B cell (primary cell): Measurements from ENCODE around the gene CPLX3. TPM values are rescaled to one million over a fixed set of nuclear protein-coding genes. Genes with fewer than 3 reads are reported as not detected.

Experiments
- ATAC-seq: fragments of 200-7000 bp; cut with Tn5 transposase; one replicate; pipeline ENCODE4 v1.10.0; 2021; ENCODE audit warnings: low read depth, mild to moderate bottlenecking, moderate number of reproducible peaks, moderate library complexity
- CTCF ChIA-PET: fragments of 350-600 bp; sonication (Branson Sonifier 250); formaldehyde crosslinking; loops from one replicate; lab custom pipeline; 2021; ENCODE audit warnings: antibody characterized with exemption, inconsistent platforms; lab: Charles Lee
- POLR2A ChIA-PET: fragments of 350-600 bp; sonication (Branson Sonifier 250); formaldehyde crosslinking; loops from one replicate; lab custom pipeline; 2021; ENCODE audit warnings: antibody characterized with exemption; lab: Charles Lee
- DNase-seq: peaks from one replicate; pipeline ENCODE4 v3.0.0; 2013
- H2AFZ ChIP-seq: 2 replicates; pipeline ENCODE4 v1.6.1; 2012; ENCODE audit warnings: mild to moderate bottlenecking, low read depth, low read length; ENCODE audit not compliant: insufficient read depth, poor library complexity, severe bottlenecking
- H3K27ac ChIP-seq, 2 donors: 1 replicate in 1 of 2; 2 replicates in 1 of 2; pipeline ENCODE4 v1.5.1; 2012 to 2013; ENCODE audit warnings: low read length in 2 of 2, mild to moderate bottlenecking in 2 of 2, moderate library complexity in 1 of 2
- H3K27me3 ChIP-seq, 4 experiments: fragments of 200-600 bp in 1 of 4; sonication (generic) in 1 of 4; replicated peaks in 1 of 4; 1 replicate in 2 of 4; 2 replicates in 2 of 4; pipeline versions ENCODE4 v1.6.1 to v1.7.0; 2013 to 2016; ENCODE audit warnings: low read length in 3 of 4, mild to moderate bottlenecking in 2 of 4, mixed read lengths in 1 of 4, moderate library complexity in 1 of 4; ENCODE audit not compliant: insufficient read depth in 4 of 4, control insufficient read depth in 3 of 4; ENCODE audit errors: control extremely low read depth in 1 of 4
- H3K36me3 ChIP-seq, 2 experiments: replicated peaks in 1 of 2; 1 replicate in 1 of 2; 2 replicates in 1 of 2; pipeline versions ENCODE4 v1.6.1 to v1.7.1; 2013; ENCODE audit warnings: low read length in 1 of 2; ENCODE audit not compliant: insufficient read depth in 2 of 2, control insufficient read depth in 1 of 2; ENCODE audit errors: control extremely low read depth in 1 of 2, extremely low read depth in 1 of 2
- H3K4me1 ChIP-seq, 2 donors: fragments of 200-600 bp in 1 of 2; sonication (generic) in 1 of 2; 1 replicate in 1 of 2; 2 replicates in 1 of 2; pipeline versions ENCODE4 v1.5.1 to v1.6.1; 2013 to 2017; ENCODE audit warnings: low read length in 2 of 2; ENCODE audit not compliant: control insufficient read depth in 2 of 2, insufficient read depth in 2 of 2
- H3K4me2 ChIP-seq: replicated peaks from 2 replicates; pipeline ENCODE3; 2012; ENCODE audit warnings: mild to moderate bottlenecking, low read depth, low read length; ENCODE audit not compliant: poor library complexity, severe bottlenecking
- H3K4me3 ChIP-seq, 5 experiments: fragments of 200-600 bp in 1 of 5; sonication (generic) in 1 of 5; 1 replicate in 3 of 5; 2 replicates in 2 of 5; pipeline versions ENCODE4 v1.5.1 to v1.7.0; 2011 to 2016; ENCODE audit warnings: low read length in 4 of 5, mild to moderate bottlenecking in 4 of 5, low read depth in 2 of 5, control low read depth in 1 of 5, moderate library complexity in 1 of 5; ENCODE audit not compliant: insufficient read depth in 1 of 5; ENCODE audit errors: control extremely low read depth in 1 of 5, extremely low read depth in 1 of 5
- H3K79me2 ChIP-seq: fragments of 200-600 bp; sonication (generic); one replicate; pipeline ENCODE4 v1.6.0; 2016; ENCODE audit warnings: low read length; ENCODE audit not compliant: control insufficient read depth, insufficient read depth
- H3K9ac ChIP-seq: fragments of 200-600 bp; sonication (generic); 2 replicates; pipeline ENCODE4 v1.6.1; 2017; ENCODE audit warnings: mild to moderate bottlenecking, low read length, moderate library complexity
- H3K9me3 ChIP-seq, 3 donors: one replicate each; pipeline versions ENCODE4 v1.6.1 to v1.7.1; 2013; ENCODE audit warnings: low read length in 2 of 3; ENCODE audit not compliant: control insufficient read depth in 2 of 3, insufficient read depth in 1 of 3; ENCODE audit errors: control extremely low read depth in 1 of 3
- H4K20me1 ChIP-seq: 2 replicates; pipeline ENCODE4 v1.6.0; 2012; ENCODE audit warnings: mild to moderate bottlenecking, low read length; ENCODE audit not compliant: insufficient read depth, control insufficient read depth, poor library complexity, severe bottlenecking
- H3K27ac Mint-ChIP-seq: one replicate; pipeline ENCODE4 v1.8.0; 2021; ENCODE audit warnings: mixed read lengths
- H3K27me3 Mint-ChIP-seq: one replicate; pipeline ENCODE4 v1.8.0; 2021; ENCODE audit warnings: mixed read lengths
- H3K4me1 Mint-ChIP-seq: one replicate; pipeline ENCODE4 v1.8.0; 2021; ENCODE audit warnings: mixed read lengths
- H3K4me3 Mint-ChIP-seq: one replicate; pipeline ENCODE4 v1.8.0; 2021; ENCODE audit warnings: mixed read lengths
- H3K9me3 Mint-ChIP-seq: one replicate; pipeline ENCODE4 v1.8.0; 2022; ENCODE audit warnings: mixed read lengths; ENCODE audit not compliant: insufficient read depth
- EZH2 ChIP-seq: IDR thresholded peaks from 2 replicates; pipeline ENCODE4 v1.6.1; 2012; ENCODE audit warnings: borderline replicate concordance, low read depth, mild to moderate bottlenecking, moderate library complexity, low read length; ENCODE audit not compliant: insufficient read depth, poor library complexity, severe bottlenecking
- WGBS: methylation state at CpG from one replicate; pipeline ENCODE4 v1.1.5; 2013; ENCODE audit warnings: missing lambda C conversion rate; ENCODE audit not compliant: insufficient coverage; 5-methylcytosine and 5-hydroxymethylcytosine counted together
- intact Hi-C: fragments of 100-400 bp; cut with micrococcal nuclease; formaldehyde crosslinking; loops from one replicate; pipeline ENCODE4 v1.10.0; 2022
- polyA plus RNA-seq: library from polyadenylated mRNA; depleted of rRNA; stranded (reverse); fragments of >200 nt; gene quantifications from 2 replicates; pipeline ENCODE4 v1.2.3, GENCODE V29; 2012
- total RNA-seq, 2 donors: library from RNA; stranded (reverse); fragments of 120-200 nt in 1 of 2; gene quantifications; 1 replicate in 1 of 2; 2 replicates in 1 of 2; pipeline versions ENCODE4 v1.2.3 to v1.2.4, GENCODE V29; 2013 to 2022
- TF ChIP-seq, protein P1 (sequence below): fragments of 200-600 bp; IDR thresholded peaks from one replicate; pipeline ENCODE4 v1.8.0; 2022; ENCODE audit warnings: antibody characterized with exemption, mild to moderate bottlenecking

The CPLX3 gene
- total and polyA plus RNA-seq, 2 donors (not counting 1 experiment from before 2014, with no cell fraction given), result 0.60 TPM; not detected in 1

DNA sequence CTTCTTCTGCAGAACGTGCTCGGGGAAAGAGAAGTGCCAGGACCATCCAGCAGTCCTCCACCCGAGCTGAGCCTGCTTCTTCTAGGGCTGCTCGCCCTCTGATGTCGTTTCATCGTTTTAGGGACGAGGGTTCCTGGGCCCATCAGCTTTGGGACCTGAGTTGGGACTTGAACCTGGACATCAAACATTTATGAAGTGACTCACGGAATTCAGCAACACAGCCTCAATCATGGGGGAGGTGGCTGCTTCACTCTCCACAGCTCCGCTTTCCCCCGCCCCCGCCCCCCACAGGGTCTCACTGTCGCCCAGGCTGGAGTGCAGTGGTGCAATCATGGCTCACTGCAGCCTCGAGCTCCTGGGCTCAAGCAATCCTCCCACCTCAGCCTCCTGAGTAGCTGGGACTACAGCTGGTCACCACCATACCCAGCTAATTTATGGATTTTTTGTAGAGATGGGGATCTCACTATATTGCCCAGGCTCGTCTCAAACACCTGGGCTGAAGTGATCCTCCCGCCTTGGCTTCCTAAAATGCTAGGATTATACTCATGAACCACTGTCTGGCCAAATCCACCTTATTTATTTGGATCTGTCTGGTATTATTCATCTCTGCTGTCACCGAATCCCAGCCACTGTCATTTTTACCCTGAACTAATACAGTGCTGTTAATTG is 47.5 kb downstream of the CPLX3 start:
- H3K4me3 Mint-ChIP-seq, result peak overlapping the region; percentile 95
- no peaks in the 10 kb centered on the region for H3K9me3 Mint-ChIP-seq
- intact Hi-C loops, result loop anchor here (1.0 to 2.0 kb wide), 7 partner anchors 15 to 328 kb away; partner anchors contain the start of genes COX5A, FAM219B, MPI and ULK3
- peak overlapping the region; percentile 98 for H3K27ac Mint-ChIP-seq
- H3K4me2 ChIP-seq, result peak overlapping the region; percentile 98
- peaks cover 0 to 4% of the 10 kb centered on the region in 2 experiments for H3K36me3 ChIP-seq
- ATAC-seq, result no peak
- peak overlapping the region; percentile 88 for H3K9ac ChIP-seq
- H4K20me1 ChIP-seq, result peaks cover 32% of the 10 kb centered on the region
- peaks cover 37% of the 10 kb centered on the region for H3K4me1 Mint-ChIP-seq
- TF ChIP-seq EZH2, result no peak
- TF ChIP-seq, protein P1, sequence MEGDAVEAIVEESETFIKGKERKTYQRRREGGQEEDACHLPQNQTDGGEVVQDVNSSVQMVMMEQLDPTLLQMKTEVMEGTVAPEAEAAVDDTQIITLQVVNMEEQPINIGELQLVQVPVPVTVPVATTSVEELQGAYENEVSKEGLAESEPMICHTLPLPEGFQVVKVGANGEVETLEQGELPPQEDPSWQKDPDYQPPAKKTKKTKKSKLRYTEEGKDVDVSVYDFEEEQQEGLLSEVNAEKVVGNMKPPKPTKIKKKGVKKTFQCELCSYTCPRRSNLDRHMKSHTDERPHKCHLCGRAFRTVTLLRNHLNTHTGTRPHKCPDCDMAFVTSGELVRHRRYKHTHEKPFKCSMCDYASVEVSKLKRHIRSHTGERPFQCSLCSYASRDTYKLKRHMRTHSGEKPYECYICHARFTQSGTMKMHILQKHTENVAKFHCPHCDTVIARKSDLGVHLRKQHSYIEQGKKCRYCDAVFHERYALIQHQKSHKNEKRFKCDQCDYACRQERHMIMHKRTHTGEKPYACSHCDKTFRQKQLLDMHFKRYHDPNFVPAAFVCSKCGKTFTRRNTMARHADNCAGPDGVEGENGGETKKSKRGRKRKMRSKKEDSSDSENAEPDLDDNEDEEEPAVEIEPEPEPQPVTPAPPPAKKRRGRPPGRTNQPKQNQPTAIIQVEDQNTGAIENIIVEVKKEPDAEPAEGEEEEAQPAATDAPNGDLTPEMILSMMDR, result no peak
- H3K79me2 ChIP-seq, result peaks cover 42% of the 10 kb centered on the region
- no peaks in the 10 kb centered on the region for H3K27me3 ChIP-seq
- DNase-seq, result no peak
- no peaks in the 10 kb centered on the region for H3K9me3 ChIP-seq
- WGBS, result 21% methylated on average over 10 of the region's 16 CpGs
- peaks cover 31 to 45% of the 10 kb centered on the region in 2 donors for H3K4me1 ChIP-seq
- POLR2A ChIA-PET, result interaction anchor here (0.5 to 0.9 kb wide), 3 partner anchors 16 to 151 kb away, joined by 3 to 4 read pairs (median 4); no protein-coding TSS in a partner anchor
- H2AFZ ChIP-seq, result peak overlapping the region; percentile 95
- H3K27ac ChIP-seq, result peak overlapping the region; percentile 38 to 59
- CTCF ChIA-PET, result interaction anchor here (0.9 to 3.1 kb wide), 4 partner anchors 16 to 32 kb away, joined by 3 to 16 read pairs (median 4); partner anchors contain the start of gene MPI
- peak overlapping the region; percentile 64 to 91 (median 83) for H3K4me3 ChIP-seq
- no peaks in the 10 kb centered on the region for H3K27me3 Mint-ChIP-seq

DNA sequence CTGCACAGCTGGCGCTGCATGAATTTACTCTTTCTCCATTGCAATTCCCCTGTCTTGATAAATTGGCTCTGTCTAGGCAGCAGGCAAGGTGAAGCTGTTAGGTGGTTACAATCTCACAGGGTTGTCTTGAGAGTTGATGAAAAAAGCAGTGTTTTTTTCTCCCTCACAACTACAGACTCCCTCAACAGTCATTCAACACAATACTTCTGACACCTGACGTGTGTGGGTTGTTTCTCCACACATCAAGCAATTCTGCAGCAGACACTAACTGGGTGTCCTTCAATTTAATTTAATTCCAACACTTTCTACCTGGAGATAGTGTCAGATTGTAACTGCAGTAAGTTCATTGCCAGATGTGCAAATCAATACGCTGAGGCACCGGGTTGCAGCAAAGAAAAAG is 51.8 kb downstream of the CPLX3 start:
- Mint-ChIP-seq H3K4me3 (no peak overlapping the region), H3K27ac (no peak overlapping the region), H3K4me1 (peaks cover 5% of the 10 kb centered on the region), H3K27me3 (no peaks in the 10 kb centered on the region), H3K9me3 (no peaks in the 10 kb centered on the region)
- Histone ChIP-seq H3K27ac (no peak overlapping the region), H3K36me3 (no peaks in the 10 kb centered on the region), H2AFZ (no peak overlapping the region), H3K9ac (no peak overlapping the region), H3K4me3 (no peak overlapping the region), H3K4me1 (peaks cover 3 to 7% of the 10 kb centered on the region in 2 donors), H3K9me3 (peaks cover 0 to 9% (median 3%) of the 10 kb centered on the region in 3 donors), H3K79me2 (no peaks in the 10 kb centered on the region), H3K27me3 (no peaks in the 10 kb centered on the region), H3K4me2 (no peak overlapping the region), H4K20me1 (no peaks in the 10 kb centered on the region)
- ChIA-PET CTCF (interaction anchor here (2.8 kb wide), 1 partner anchor 23 kb away, joined by 9 read pairs; no protein-coding TSS in a partner anchor), POLR2A (no interaction called here)
- intact Hi-C loops, result no loop called here
- WGBS, result 100% methylated on average over 1 of the region's 4 CpGs
- no peak for DNase-seq
- ATAC-seq, result no peak
- no peak for TF ChIP-seq EZH2
- TF ChIP-seq, protein P1, result no peak
